GM21619 (cell line): Measurements from ENCODE around the gene MAGEA3.
"Not testable (repeated sequence)": the region's sequence is repeated elsewhere in the genome, so short reads cannot be mapped to it uniquely, and the experiment has no call there.

Experiments
- ATAC-seq: cut with Tn5 transposase; IDR thresholded peaks from one replicate; pipeline ENCODE4 v1.9.1; 2021; ENCODE audit not compliant: unreplicated experiment

Gene MAGEA3, protein sequence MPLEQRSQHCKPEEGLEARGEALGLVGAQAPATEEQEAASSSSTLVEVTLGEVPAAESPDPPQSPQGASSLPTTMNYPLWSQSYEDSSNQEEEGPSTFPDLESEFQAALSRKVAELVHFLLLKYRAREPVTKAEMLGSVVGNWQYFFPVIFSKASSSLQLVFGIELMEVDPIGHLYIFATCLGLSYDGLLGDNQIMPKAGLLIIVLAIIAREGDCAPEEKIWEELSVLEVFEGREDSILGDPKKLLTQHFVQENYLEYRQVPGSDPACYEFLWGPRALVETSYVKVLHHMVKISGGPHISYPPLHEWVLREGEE

DNA sequence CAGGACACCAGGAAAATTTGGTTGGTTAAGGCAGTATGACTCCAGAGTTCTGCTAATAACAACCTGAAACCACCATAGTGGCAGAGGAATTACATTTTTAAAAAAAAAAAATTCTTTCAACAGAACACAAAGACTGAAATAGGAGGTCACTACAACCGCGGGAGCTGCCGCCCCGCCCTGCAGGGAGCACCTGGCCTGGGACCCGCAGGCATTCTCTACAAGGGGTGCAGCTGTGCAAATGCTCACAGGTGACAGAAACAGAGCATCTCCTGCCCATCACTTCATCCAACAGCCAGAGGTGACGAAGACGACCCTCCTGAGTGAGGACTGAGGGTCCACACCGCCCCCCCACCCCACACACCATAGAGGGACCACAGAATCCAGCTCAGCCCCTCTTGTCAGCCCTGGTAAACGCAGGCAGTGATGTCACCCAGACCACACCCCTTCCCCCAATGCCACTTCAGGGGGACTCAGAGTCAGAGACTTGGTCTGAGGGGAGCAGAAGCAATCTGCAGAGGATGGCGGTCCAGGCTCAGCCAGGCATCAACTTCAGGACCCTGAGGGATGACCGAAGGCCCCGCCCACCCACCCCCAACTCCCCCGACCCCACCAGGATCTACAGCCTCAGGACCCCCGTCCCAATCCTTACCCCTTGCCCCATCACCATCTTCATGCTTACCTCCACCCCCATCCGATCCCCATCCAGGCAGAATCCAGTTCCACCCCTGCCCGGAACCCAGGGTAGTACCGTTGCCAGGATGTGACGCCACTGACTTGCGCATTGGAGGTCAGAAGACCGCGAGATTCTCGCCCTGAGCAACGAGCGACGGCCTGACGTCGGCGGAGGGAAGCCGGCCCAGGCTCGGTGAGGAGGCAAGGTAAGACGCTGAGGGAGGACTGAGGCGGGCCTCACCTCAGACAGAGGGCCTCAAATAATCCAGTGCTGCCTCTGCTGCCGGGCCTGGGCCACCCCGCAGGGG, at the start of gene MAGEA3:
TSS of gene MAGEA3 (plus strand) at position 843 of the 980 bp plus-strand sequence. CDS start 2,039 bp downstream, outside the sequence.
- ATAC-seq: not testable (repeated sequence)

GRCh38 chrX:152652060-152652459, 46.5 kb upstream of the MAGEA3 start:
- ATAC-seq: no peak

GRCh38 chrX:152652467-152652866, 46.1 kb upstream of the MAGEA3 start:
- ATAC-seq: no peak

DNA sequence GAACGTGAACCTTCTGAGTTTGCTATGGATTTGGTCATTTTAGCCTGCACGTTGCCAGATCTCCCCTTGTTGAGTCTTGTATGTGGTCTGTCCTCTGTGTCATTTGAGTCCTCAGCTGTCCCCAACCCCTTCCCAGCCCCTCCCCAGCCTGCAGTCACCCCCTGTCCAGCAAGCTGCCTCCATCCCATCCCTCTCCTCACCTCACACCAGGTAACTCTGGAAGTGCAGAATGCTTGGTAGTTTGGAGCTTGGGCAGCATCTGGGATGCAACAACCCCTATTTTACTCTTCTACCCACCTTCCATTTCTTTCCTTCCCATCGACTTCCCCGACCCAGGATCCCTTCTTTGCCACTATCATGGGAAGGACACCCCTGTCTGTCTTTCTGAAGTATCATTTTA, 42.5 kb upstream of the MAGEA3 start:
- no peak for ATAC-seq

- no peak for ATAC-seq
These were observed 41.7 kb upstream of the MAGEA3 start for GRCh38 chrX:152656890-152657289.

- no peak for ATAC-seq
These were observed 40.3 kb upstream of the MAGEA3 start for GRCh38 chrX:152658302-152658701.

- no peak for ATAC-seq
These were observed 35.5 kb upstream of the MAGEA3 start for GRCh38 chrX:152663086-152663485.

DNA sequence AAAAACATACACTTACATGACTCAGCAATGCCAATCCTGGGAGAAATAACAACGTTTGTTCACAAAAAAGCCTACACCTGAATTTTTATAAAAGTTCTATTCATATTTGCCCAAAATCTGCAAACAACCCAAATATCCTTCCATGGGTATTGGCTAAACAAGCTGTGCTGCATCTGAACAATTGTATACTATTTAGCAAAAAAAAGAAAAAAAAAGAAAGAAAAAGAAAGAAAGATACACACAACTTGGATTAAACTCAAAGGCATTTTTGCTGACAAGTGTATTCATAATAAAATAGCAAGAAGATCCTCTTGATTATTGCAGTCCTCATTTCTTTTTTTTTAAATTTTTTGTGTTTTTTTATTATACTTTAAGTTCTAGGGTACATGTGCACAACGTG, 24.5 kb upstream of the MAGEA3 start:
- no peak for ATAC-seq

GRCh38 chrX:152674652-152675051, 23.9 kb upstream of the MAGEA3 start:
- not testable (repeated sequence) for ATAC-seq

GRCh38 chrX:152681012-152681411, 17.6 kb upstream of the MAGEA3 start:
- ATAC-seq: peak; percentile 51

DNA sequence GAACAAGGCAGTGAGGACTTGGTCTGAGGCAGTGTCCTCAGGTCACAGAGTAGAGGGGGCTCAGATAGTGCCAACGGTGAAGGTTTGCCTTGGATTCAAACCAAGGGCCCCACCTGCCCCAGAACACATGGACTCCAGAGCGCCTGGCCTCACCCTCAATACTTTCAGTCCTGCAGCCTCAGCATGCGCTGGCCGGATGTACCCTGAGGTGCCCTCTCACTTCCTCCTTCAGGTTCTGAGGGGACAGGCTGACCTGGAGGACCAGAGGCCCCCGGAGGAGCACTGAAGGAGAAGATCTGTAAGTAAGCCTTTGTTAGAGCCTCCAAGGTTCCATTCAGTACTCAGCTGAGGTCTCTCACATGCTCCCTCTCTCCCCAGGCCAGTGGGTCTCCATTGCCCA, 1.8 kb downstream of the MAGEA3 start:
- not testable (repeated sequence) for ATAC-seq

DNA sequence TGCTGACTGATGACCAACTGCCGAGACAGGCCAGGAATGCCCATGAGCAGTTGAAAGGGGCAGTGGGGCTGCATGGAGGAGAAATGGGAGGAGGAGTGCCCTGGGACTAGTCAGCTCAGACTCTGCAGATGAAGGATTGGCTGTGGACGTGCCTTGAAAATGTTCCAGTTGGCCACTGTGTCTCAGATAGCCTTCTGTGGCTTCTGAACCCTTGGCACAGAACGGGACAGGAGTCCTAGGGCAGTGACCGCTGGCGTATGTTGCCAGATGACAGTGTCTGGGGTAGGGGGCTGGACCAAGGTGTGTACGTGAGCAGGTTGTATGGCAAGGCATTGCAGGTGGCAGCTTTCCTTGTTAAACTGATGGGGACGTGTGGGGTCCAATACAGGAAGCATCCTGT, 7.9 kb downstream of the MAGEA3 start:
- ATAC-seq: not testable (repeated sequence)

- not testable (repeated sequence) for ATAC-seq
These were observed 10.6 kb downstream of the MAGEA3 start, which contains the start of gene CSAG2 for GRCh38 chrX:152709173-152709572. TSS of gene CSAG2 (minus strand) at chrX:152709273. CDS start at chrX:152709112, 161 bp downstream.

- not testable (repeated sequence) for ATAC-seq
These were observed 14.6 kb downstream of the MAGEA3 start for GRCh38 chrX:152713195-152713594.

DNA sequence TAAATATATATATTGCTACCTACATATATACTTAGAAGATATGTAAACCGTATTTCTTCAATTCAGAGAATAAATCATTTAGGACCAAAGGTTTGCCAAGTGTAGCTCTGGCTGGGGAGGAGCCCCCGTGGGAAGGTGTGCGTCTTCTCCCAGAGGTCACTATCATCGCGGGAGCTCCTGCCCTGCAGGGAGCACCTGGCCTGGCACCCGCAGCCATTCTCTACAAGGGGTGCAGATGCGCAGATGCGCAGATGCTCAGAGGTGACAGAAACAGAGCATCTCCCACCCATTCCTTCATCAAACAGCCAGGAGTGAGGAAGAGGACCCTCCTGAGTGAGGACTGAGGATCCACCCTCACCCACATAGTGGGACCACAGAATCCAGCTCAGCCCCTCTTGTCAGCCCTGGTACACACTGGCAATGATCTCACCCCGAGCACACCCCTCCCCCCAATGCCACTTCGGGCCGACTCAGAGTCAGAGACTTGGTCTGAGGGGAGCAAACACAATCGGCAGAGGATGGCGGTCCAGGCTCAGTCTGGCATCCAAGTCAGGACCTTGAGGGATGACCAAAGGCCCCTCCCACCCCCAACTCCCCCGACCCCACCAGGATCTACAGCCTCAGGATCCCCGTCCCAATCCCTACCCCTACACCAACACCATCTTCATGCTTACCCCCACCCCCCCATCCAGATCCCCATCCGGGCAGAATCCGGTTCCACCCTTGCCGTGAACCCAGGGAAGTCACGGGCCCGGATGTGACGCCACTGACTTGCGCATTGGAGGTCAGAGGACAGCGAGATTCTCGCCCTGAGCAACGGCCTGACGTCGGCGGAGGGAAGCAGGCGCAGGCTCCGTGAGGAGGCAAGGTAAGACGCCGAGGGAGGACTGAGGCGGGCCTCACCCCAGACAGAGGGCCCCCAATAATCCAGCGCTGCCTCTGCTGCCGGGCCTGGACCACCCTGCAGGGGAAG, 15.5 kb downstream of the MAGEA3 start, which contains the start of gene MAGEA2B:
TSS of gene MAGEA2B (plus strand) at position 814 of the 973 bp plus-strand sequence. CDS start 2,479 bp downstream, outside the sequence.
- not testable (repeated sequence) for ATAC-seq

DNA sequence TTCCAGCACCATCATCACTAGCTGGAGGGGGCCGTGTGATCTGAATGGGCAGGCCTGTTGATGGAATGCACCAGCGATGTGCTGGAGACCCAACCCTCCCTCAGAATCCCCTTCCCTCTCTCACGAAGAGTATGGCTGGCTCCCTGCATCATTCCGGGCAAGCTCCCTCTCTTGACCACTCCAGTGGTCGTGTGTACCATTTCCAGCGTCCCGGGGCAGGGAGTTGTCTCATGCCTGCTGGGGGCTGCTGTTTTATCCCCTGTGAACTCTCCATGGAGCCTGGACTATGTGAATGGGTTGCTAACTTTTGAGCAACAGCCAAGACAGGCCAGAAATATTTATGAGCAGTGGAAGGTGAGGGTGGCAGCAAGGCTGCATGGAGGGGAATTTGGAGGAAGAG, 26.8 kb downstream of the MAGEA3 start:
- no peak for ATAC-seq

GRCh38 chrX:152733261-152733975, 34.8 kb downstream of the MAGEA3 start, which contains the start of the genes CSAG1 and MAGEA12:
TSS of gene CSAG1 (minus strand) at chrX:152733721. CDS start at chrX:152732460, 1,261 bp downstream.
TSS of gene MAGEA12 (plus strand) at chrX:152733757. CDS start at chrX:152736162, 2,405 bp downstream.
- ATAC-seq: no peak

GRCh38 chrX:152734143-152734858, 35.7 kb downstream of the MAGEA3 start:
- not testable (repeated sequence) for ATAC-seq

DNA sequence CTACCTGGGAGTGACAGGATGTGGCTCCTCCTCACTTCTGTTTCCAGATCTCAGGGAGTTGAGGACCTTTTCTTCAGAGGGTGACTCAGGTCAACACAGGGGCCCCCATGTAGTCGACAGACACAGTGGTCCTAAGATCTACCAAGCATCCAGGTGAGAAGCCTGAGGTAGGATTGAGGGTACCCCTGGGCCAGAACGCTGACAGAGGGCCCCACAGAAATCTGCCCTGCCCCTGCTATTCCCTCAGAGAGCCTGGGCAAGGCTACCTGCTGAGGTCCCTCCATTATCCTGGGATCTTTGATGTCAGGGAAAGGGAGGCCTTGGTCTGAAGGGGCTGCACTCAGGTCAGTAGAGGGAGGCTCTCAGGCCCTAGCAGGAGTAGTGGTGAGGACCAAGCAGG, 36.5 kb downstream of the MAGEA3 start:
- ATAC-seq: no peak
